NCI-H1694 treated with DMSO at 0.1 percent for 48 hours (cell line): Measurements from ENCODE around the gene SRC.

Experiments used
- DNase-seq: peaks from one replicate; lab custom pipeline; 2025; lab: John Stamatoyannopoulos, UW

SRC gene

GRCh38 chr20:37414224-37415035 lies 68.5 kb downstream of the SRC start:
- DNase-seq: no peak

- no peak for DNase-seq
These were observed 69.5 kb downstream of the SRC start for GRCh38 chr20:37415118-37416085.

- DNase-seq: no peak
These were observed 70.3 kb downstream of the SRC start for GRCh38 chr20:37416100-37416847.

GRCh38 chr20:37416848-37417616 lies 71.1 kb downstream of the SRC start:
- DNase-seq: no peak

- DNase-seq: no peak
These were observed 71.9 kb downstream of the SRC start for GRCh38 chr20:37417617-37418467.

GRCh38 chr20:37418591-37419109 lies 72.7 kb downstream of the SRC start:
- no peak for DNase-seq

- DNase-seq: no peak
These were observed 73.4 kb downstream of the SRC start for GRCh38 chr20:37419307-37419706.

- DNase-seq: no peak
These were observed 74.0 kb downstream of the SRC start for GRCh38 chr20:37419774-37420542.

- no peak for DNase-seq
These were observed 74.7 kb downstream of the SRC start for GRCh38 chr20:37420610-37421009.

- no peak for DNase-seq
These were observed 75.3 kb downstream of the SRC start for GRCh38 chr20:37421060-37421905.

GRCh38 chr20:37421988-37422387 lies 76.0 kb downstream of the SRC start:
- DNase-seq: no peak

GRCh38 chr20:37422791-37423286 lies 76.9 kb downstream of the SRC start:
- no peak for DNase-seq

- DNase-seq: no peak
These were observed 77.6 kb downstream of the SRC start for GRCh38 chr20:37423545-37423944.

- no peak for DNase-seq
These were observed 78.3 kb downstream of the SRC start for GRCh38 chr20:37424062-37424851.

GRCh38 chr20:37425103-37425625 lies 79.2 kb downstream of the SRC start:
- no peak for DNase-seq

GRCh38 chr20:37426106-37426505 lies 80.2 kb downstream of the SRC start:
- DNase-seq: no peak

- DNase-seq: no peak
These were observed 81.0 kb downstream of the SRC start for GRCh38 chr20:37426978-37427377.
